HFFc6 (cell line): ENCODE data around the gene GNAT3. TPM values are rescaled to one million over a fixed set of nuclear protein-coding genes. Genes with fewer than 3 reads are reported as not detected.
A peak's percentile ranks its signal among the peaks of the same experiment; 100 is the strongest.

Source experiments
- DNase-seq: peaks from one replicate; pipeline ENCODE4 v3.0.0-alpha.2; 2018
- H3K27ac Mint-ChIP-seq: 2 replicates; pipeline ENCODE4 v1.8.0; 2020; ENCODE audit warnings: mild to moderate bottlenecking, mixed read lengths
- H3K27me3 Mint-ChIP-seq: 2 replicates; pipeline ENCODE4 v1.8.0; 2021; ENCODE audit warnings: mild to moderate bottlenecking, moderate library complexity, mixed read lengths; ENCODE audit not compliant: insufficient read depth
- H3K36me3 Mint-ChIP-seq: 2 replicates; pipeline ENCODE4 v1.8.0; 2021; ENCODE audit warnings: low read depth, mixed read lengths
- H3K4me1 Mint-ChIP-seq: 2 replicates; pipeline ENCODE4 v1.8.0; 2020; ENCODE audit warnings: low read depth, mixed read lengths
- H3K4me3 Mint-ChIP-seq: 2 replicates; pipeline ENCODE4 v1.8.0; 2020; ENCODE audit warnings: mild to moderate bottlenecking, moderate library complexity, mixed read lengths
- H3K9me3 Mint-ChIP-seq: 2 replicates; pipeline ENCODE4 v1.8.0; 2020; ENCODE audit warnings: mild to moderate bottlenecking, mixed read lengths
- CTCF ChIP-seq: fragments of 200-600 bp; sonication (generic); IDR thresholded peaks from 2 replicates; pipeline ENCODE4 v1.5.0; 2021; ENCODE audit warnings: antibody characterized with exemption, mild to moderate bottlenecking
- total RNA-seq, 6 experiments: library from RNA; stranded (reverse); fragmentation: NEBNext Ultra II Directional; extraction: Animal tissue kit (Norgen Biotek cat#: 25700); gene quantifications; 2 replicates in 1 of 6; 3 replicates in 5 of 6; pipeline ENCODE4 v1.2.3, GENCODE V29; 2021

GNAT3 gene
- total RNA-seq, 6 experiments from 2014 or later: 0.26 TPM; not detected in 5

GRCh38 chr7:80493121-80493849, 18.6 kb downstream of the GNAT3 start:
- no peaks in the 10 kb centered on the region for H3K27me3 Mint-ChIP-seq
- peaks cover 12% of the 10 kb centered on the region for H3K36me3 Mint-ChIP-seq
- H3K4me3 Mint-ChIP-seq: no peak overlapping the region
- H3K4me1 Mint-ChIP-seq: peaks cover 59% of the 10 kb centered on the region
- DNase-seq: no peak
- no peak for TF ChIP-seq CTCF
- H3K27ac Mint-ChIP-seq: no peak overlapping the region; the same call in 1 of the 2 replicates
- H3K9me3 Mint-ChIP-seq: peaks cover 5% of the 10 kb centered on the region

- Mint-ChIP-seq H3K4me3 (no peak overlapping the region), H3K36me3 (peaks cover 11% of the 10 kb centered on the region), H3K4me1 (peaks cover 55% of the 10 kb centered on the region), H3K9me3 (peaks cover 4% of the 10 kb centered on the region), H3K27ac (no peak overlapping the region), H3K27me3 (no peaks in the 10 kb centered on the region)
- no peak for TF ChIP-seq CTCF
- no peak for DNase-seq
Observed at GRCh38 chr7:80491462-80491861, 20.4 kb downstream of the GNAT3 start.

- no peak for TF ChIP-seq CTCF
- DNase-seq: no peak
- Mint-ChIP-seq H3K9me3 (no peaks in the 10 kb centered on the region), H3K4me1 (peaks cover 37% of the 10 kb centered on the region), H3K36me3 (no peaks in the 10 kb centered on the region), H3K4me3 (0 out of 2 replicates have a peak overlapping the region, but pooled peaks have one; percentile 12), H3K27ac (peak overlapping the region; percentile 35; the same call in 1 of the 2 replicates), H3K27me3 (no peaks in the 10 kb centered on the region)
Observed at GRCh38 chr7:80488851-80489370, 23.0 kb downstream of the GNAT3 start.

- TF ChIP-seq CTCF: no peak
- DNase-seq: no peak
- Mint-ChIP-seq H3K36me3 (no peaks in the 10 kb centered on the region), H3K4me3 (no peak overlapping the region), H3K9me3 (no peaks in the 10 kb centered on the region), H3K4me1 (peaks cover 33% of the 10 kb centered on the region), H3K27me3 (no peaks in the 10 kb centered on the region), H3K27ac (no peak overlapping the region)
Observed at GRCh38 chr7:80488406-80488805, 23.5 kb downstream of the GNAT3 start.

GRCh38 chr7:80485721-80486120, 26.1 kb downstream of the GNAT3 start:
- Mint-ChIP-seq H3K36me3 (0 out of 2 replicates have a peak, but pooled peaks cover 4% of the 10 kb centered on the region), H3K9me3 (no peaks in the 10 kb centered on the region), H3K4me1 (peaks cover 39% of the 10 kb centered on the region), H3K4me3 (no peak overlapping the region), H3K27ac (no peak overlapping the region), H3K27me3 (no peaks in the 10 kb centered on the region)
- DNase-seq: no peak
- TF ChIP-seq CTCF: no peak
